H7 (cell line): Measurements from ENCODE around the gene PRKCH. TPM values are rescaled to one million over a fixed set of nuclear protein-coding genes. Genes with fewer than 3 reads are reported as not detected.

ENCODE experiments used
- DNase-seq: peaks from one replicate; pipeline ENCODE4 v3.0.0; 2012
- H3K27me3 ChIP-seq: 2 replicates; pipeline ENCODE4 v1.6.0; 2011; ENCODE audit warnings: mild to moderate bottlenecking, low read length; ENCODE audit not compliant: control insufficient read depth, insufficient read depth
- H3K36me3 ChIP-seq: replicated peaks from 2 replicates; pipeline ENCODE4 v1.5.1; 2011; ENCODE audit warnings: low read length; ENCODE audit not compliant: control insufficient read depth, insufficient read depth
- H3K4me3 ChIP-seq: 2 replicates; pipeline ENCODE4 v1.5.1; 2011; ENCODE audit warnings: low read depth, mild to moderate bottlenecking, control low read depth, low read length, moderate library complexity; ENCODE audit not compliant: insufficient read depth
- total RNA-seq: library from RNA; depleted of rRNA; stranded (reverse); fragments of >200 nt; shearing (Covaris generic); gene quantifications from 2 replicates; pipeline ENCODE4 v1.2.3, GENCODE V29; 2014

Gene PRKCH
- total RNA-seq, 1 experiment from 2014 or later = 6.3 TPM

GRCh38 chr14:61479746-61480502, 158.5 kb downstream of the PRKCH start:
- Histone ChIP-seq H3K27me3 (no peaks in the 10 kb centered on the region), H3K4me3 (no peak overlapping the region), H3K36me3 (no peaks in the 10 kb centered on the region)
- DNase-seq = no peak

DNA sequence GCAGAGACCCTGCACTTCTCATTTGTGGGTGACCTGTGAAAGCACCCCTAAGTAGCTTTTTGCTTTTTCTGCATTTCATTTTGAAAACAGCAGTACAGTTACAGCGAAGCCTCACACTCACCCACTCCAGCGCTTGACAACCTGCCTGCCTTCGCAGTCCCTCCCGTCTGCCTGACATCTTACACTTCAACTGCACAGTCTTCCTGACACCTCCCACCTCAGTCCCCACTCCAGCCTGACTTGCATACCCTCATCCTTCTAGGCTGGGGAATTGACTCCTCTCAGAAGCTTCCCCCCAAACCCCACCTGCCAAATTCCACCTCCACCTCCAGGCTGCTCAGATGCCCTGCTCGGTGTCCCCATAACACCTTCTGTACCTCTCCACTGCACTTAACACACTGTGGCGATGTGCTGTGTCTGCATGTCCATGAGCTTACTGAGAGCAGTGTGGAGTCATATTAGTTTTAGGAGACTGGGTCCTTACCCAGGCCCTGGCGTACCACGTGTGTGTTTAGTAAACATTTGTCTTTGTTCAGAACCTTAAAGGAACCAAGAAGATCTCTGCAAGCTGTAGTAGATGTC, 159.4 kb downstream of the PRKCH start:
- no peak for DNase-seq
- no peaks in the 10 kb centered on the region for H3K27me3 ChIP-seq
- no peak overlapping the region for H3K4me3 ChIP-seq
- no peaks in the 10 kb centered on the region for H3K36me3 ChIP-seq

DNA sequence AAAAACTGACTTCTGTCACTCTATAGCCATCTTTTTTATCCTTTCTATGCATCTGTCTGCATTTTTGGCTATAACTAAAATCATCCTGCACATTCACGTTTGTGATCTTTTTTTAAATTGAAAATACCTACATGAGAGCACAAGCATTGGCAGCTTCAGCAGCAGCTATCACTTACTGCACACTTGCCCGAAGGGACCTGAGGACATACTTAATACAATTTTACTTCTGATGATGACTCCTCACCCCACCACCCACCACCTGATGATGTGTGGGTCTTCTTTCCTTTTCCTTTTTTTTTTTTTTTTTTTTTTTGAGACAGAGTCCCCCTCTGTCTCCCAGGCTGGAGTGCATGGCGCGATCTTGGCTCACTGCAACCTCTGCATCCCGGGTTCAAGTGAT, 160.3 kb downstream of the PRKCH start:
- Histone ChIP-seq H3K27me3 (no peaks in the 10 kb centered on the region), H3K36me3 (no peaks in the 10 kb centered on the region), H3K4me3 (no peak overlapping the region)
- DNase-seq = no peak

DNA sequence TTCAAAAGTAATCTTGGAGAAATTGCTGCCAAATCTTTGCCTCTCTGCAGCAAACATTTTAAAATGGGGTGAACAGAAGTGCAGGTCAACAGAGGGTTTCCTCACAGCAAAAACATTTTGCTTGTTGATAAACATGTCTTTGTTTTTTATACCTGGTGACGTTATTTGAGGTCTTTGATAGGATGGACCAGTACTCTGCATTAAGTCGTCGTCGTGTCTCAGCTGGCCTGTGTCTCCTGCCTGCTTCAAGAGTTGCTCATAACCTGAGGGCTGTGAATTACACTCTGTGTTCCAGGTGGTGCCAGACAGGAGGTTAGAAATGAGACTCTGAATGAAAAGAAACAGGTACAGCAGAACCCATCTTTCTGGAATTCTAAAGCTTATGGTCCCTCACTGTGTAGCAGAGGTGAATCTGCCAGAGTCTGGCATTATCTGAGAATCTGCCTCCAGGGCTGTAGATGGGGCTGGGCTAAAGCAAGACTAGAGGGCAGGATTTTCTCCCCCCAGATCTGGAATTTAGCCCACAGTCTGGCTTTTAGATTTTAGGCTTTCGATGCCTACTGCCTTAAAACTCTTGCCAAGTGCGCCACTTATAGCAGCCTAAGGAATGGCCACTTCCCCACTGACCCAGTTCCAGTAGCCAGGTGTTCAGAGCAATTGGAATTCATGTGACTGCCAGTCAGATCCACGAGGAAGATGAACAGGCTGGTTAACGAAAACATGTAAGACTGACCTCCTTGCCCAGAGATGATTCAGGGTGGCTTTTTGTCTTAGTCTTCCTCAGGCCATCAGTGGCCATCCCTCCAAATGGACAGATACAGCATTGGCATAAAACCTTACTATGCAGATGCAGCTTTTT, 161.2 kb downstream of the PRKCH start:
- no peaks in the 10 kb centered on the region for H3K36me3 ChIP-seq
- DNase-seq = no peak
- H3K27me3 ChIP-seq = no peaks in the 10 kb centered on the region
- no peak overlapping the region for H3K4me3 ChIP-seq

DNA sequence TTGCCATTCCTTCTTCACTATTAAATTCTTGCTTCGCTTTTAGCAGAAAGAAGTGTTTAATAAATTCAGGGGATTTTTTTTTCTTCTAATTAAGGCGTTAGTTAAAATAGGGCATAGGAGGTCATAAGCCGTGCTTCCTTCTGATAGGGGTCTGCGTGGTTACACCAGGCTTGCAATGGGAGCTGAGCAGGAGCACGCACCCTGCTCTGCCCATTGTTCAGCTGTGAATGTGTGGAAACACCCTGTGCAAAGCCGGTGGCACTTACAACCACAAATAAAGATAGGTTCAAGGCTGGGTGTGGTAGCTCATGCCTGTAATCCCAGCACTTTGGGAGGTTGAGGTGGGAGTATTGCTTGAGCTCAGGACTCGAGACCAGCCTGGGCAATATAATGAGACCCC, 162.1 kb downstream of the PRKCH start:
- Histone ChIP-seq H3K4me3 (no peak overlapping the region), H3K36me3 (no peaks in the 10 kb centered on the region), H3K27me3 (no peaks in the 10 kb centered on the region)
- no peak for DNase-seq

- DNase-seq = no peak
These were observed 162.7 kb downstream of the PRKCH start for GRCh38 chr14:61484031-61484430.

DNA sequence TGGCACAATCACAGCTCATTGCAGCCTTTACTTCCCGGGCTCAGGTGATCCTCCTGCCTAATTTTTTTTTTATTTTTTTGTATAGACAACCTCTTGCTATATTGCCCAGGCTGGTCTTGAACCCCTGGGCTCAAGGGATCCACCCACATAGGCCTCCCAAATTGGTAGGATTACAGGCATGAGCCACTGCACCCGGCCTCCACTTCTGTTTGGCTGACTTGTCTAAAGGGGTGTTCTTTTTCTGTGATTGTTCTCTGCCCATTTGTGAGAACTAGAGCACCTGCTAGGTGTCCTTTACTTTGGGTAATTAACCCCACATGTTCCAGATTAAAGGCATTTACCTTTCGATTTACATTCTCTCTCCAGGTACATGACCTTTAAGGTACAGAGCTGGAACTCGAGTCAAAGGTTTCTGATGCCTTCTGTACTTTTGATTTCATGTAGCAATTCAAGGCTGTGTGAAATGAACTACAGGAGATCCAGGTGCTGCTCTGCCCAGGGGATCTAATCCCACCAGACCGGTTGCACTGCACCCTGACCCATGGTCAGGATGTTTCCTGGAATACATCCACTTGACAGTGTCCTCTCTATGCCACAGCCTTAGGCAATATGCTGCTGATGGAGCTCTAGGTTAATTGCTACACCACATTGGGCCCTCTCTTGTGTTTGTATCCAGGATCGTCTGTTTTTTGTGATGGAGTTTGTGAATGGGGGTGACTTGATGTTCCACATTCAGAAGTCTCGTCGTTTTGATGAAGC, 163.6 kb downstream of the PRKCH start:
- no peak overlapping the region for H3K4me3 ChIP-seq
- no peaks in the 10 kb centered on the region for H3K27me3 ChIP-seq
- H3K36me3 ChIP-seq = no peaks in the 10 kb centered on the region
- DNase-seq = no peak

More at GRCh38 chr14:61484031-61484430, 162.7 kb downstream of the PRKCH start:
- H3K27me3 ChIP-seq = no peaks in the 10 kb centered on the region
- H3K4me3 ChIP-seq = no peak overlapping the region
- no peaks in the 10 kb centered on the region for H3K36me3 ChIP-seq

GRCh38 chr14:61485661-61486060, 164.3 kb downstream of the PRKCH start:
- no peak for DNase-seq
- Histone ChIP-seq H3K27me3 (no peaks in the 10 kb centered on the region), H3K4me3 (no peak overlapping the region), H3K36me3 (no peaks in the 10 kb centered on the region)

DNA sequence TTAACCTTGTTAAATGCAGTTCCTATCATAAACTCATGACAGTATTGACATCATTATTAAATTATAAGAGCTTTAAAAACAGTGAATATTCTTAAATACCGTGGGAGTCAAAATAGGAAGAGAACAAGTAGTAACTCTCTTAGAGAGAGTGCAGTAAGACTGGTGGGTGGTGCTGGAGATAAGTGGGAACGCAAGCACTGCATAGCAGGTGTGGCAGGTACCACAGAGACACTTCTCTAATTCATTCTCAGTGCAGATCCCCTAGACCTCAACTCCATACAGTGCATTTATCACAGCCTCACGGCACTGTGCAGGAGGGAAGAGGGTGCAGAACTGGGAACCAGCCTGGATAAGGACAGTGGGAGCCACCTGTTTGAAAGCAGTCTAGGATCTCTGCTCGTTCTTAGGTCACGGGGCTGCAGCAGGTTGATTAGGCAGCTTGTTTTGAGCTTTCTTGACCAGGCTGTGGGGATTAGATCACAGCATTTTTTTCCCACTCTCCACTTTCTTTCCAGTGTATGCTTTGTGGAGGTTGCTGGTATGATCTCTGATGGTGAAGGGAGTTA, 165.6 kb downstream of the PRKCH start:
- H3K4me3 ChIP-seq = no peak overlapping the region
- no peaks in the 10 kb centered on the region for H3K27me3 ChIP-seq
- H3K36me3 ChIP-seq = no peaks in the 10 kb centered on the region
- DNase-seq = no peak

DNA sequence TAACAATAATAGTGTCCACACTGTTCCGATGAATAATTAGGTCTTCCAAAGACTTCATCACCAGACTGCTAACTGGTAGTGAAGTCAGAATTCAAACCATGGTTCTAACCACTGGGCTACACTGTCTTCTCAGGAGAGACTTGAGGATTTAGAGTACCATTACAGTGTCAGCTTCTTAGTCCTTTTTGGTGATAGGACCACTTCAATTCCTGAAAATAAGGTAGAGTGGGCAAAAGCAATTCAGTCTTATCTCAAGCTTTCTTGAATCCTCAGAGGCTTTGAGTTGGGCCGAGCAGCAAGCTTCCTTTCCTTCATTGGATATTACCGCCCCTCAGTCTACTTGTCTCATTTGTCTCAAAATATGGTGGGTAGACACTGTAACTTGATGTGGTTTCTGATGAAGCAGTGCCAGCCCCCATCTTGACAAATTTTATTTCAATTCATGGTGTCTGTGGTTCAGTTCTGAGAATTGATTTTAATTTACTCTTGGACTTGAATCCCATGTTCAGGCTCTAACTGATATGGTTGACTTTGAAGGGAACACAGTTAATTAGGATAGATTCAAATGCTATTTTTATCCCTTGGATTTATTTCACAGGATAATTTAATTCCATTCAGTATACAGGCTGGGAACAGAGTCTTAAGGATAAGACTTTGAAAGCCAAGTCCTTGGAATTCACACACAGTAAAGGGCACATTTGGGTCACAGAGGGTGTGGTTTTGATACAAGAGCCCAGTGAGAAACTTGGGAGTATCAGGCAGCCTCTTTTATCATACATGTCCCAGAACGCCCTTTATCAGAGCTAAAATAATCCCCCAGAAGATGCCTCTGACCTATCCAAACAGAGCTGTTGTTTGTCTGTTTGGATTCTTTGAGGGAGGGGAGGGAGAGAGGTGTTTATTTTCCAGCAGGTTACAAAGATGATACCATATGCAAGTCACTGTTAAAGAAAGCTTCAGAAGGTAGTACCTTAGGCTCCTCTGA, 167.3 kb downstream of the PRKCH start:
- Histone ChIP-seq H3K27me3 (no peaks in the 10 kb centered on the region), H3K4me3 (no peak overlapping the region), H3K36me3 (no peaks in the 10 kb centered on the region)
- no peak for DNase-seq

GRCh38 chr14:61489512-61489911, 168.1 kb downstream of the PRKCH start:
- DNase-seq = no peak
- H3K36me3 ChIP-seq = no peaks in the 10 kb centered on the region
- H3K27me3 ChIP-seq = no peaks in the 10 kb centered on the region
- H3K4me3 ChIP-seq = no peak overlapping the region

DNA sequence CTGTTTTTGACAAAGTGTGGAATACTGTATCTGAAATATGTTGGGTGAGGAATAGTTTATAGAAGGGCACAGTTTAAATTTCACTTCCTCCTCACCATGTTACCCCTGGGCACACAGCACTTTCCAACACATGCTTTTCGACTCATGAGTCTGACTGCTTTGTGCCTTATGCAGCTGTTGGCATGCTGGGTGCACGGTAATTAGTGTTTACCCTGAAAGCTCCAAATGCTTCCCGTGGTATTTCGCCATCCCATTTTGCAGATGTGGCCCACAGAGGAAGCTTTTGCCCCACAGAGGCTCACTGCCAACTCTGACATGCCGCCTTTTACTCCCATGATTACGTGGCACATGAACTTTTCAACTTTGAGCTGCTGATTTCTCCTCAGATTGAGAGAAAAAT, 168.6 kb downstream of the PRKCH start:
- no peaks in the 10 kb centered on the region for H3K36me3 ChIP-seq
- no peak for DNase-seq
- no peak overlapping the region for H3K4me3 ChIP-seq
- no peaks in the 10 kb centered on the region for H3K27me3 ChIP-seq

GRCh38 chr14:61491224-61491623, 169.8 kb downstream of the PRKCH start:
- H3K27me3 ChIP-seq = no peaks in the 10 kb centered on the region
- H3K36me3 ChIP-seq = no peaks in the 10 kb centered on the region
- H3K4me3 ChIP-seq = no peak overlapping the region
- DNase-seq = no peak
